Upper lobe of left lung (tissue), 6 donors: ENCODE data around the gene SUGT1. TPM values are rescaled to one million over a fixed set of nuclear protein-coding genes. Genes with fewer than 3 reads are reported as not detected.

Experiments
- ATAC-seq, 2 donors: fragments of 200-7000 bp; cut with Tn5 transposase; one replicate each; pipeline ENCODE4 v1.9.1; 2022; ENCODE audit warnings: mild to moderate bottlenecking in 2 of 2, moderate library complexity in 2 of 2; ENCODE audit not compliant: low FRiP score in 2 of 2
- DNase-seq, 2 donors: peaks; one replicate each; pipeline ENCODE4 v3.0.0-alpha.2; 2019 to 2020
- H3K27ac ChIP-seq, 4 donors: fragments of 200-600 bp; sonication (generic); one replicate each; pipeline ENCODE4 v1.5.1; 2016 to 2019
- H3K27me3 ChIP-seq, 4 donors: fragments of 200-600 bp; sonication (generic); one replicate each; pipeline ENCODE4 v1.5.1; 2017 to 2019
- H3K36me3 ChIP-seq, 4 donors: fragments of 200-600 bp; sonication (generic); one replicate each; pipeline ENCODE4 v1.5.1; 2016 to 2019
- H3K4me1 ChIP-seq, 4 donors: fragments of 200-600 bp; sonication (generic); one replicate each; pipeline ENCODE4 v1.5.1; 2018 to 2019
- H3K4me3 ChIP-seq, 4 donors: fragments of 200-600 bp; sonication (generic); one replicate each; pipeline ENCODE4 v1.5.1; 2017 to 2019; ENCODE audit warnings: mild to moderate bottlenecking in 2 of 4, moderate library complexity in 1 of 4
- H3K9me3 ChIP-seq, 4 donors: fragments of 200-600 bp; sonication (generic); one replicate each; pipeline ENCODE4 v1.5.1; 2018 to 2019
- EP300 ChIP-seq, 4 donors: sonication (generic); formaldehyde crosslinking; IDR thresholded peaks; one replicate each; pipeline ENCODE4 v1.5.1; 2017; ENCODE audit warnings: antibody characterized with exemption in 4 of 4, control low read depth in 2 of 4
- POLR2A ChIP-seq, 4 donors: fragments of 450-650 bp; IDR thresholded peaks; one replicate each; pipeline ENCODE4 v1.5.1; 2016 to 2017; ENCODE audit warnings: antibody characterized with exemption in 4 of 4, mild to moderate bottlenecking in 2 of 4
- POLR2AphosphoS5 ChIP-seq, 2 donors: sonication (generic); formaldehyde crosslinking; IDR thresholded peaks; one replicate each; pipeline ENCODE4 v1.5.1; 2017; ENCODE audit warnings: antibody characterized with exemption in 2 of 2
- WGBS, 2 donors: methylation state at CpG; one replicate each; pipeline ENCODE4 v1.1.5; 2017 to 2018; 5-methylcytosine and 5-hydroxymethylcytosine counted together
- total RNA-seq, 6 donors: library from RNA; depleted of rRNA in 4 of 6; stranded (reverse); fragments of >200 nt in 4 of 6; gene quantifications; one replicate each; pipeline versions ENCODE4 v1.1.0 to v1.2.1, GENCODE V29; 2016 to 2021
- TF ChIP-seq, protein P1 (sequence below), 6 experiments: fragments of 450-650 bp in 4 of 6; fragments of 200-600 bp in 2 of 6; sonication (generic) in 2 of 6; IDR thresholded peaks; one replicate each; pipeline ENCODE4 v1.5.1; 2016 to 2019; ENCODE audit warnings: antibody characterized with exemption in 6 of 6
- donor health status: DM: no; HTN: no; CAD: no; lungs with moderate emphysema.
- donor health status: DM: no; HTN: yes; CAD: no; lungs with severe emphysema.

The SUGT1 gene
- total RNA-seq, 6 donors from 2014 or later = 19.9 to 43.7 (median 28.0) TPM

DNA sequence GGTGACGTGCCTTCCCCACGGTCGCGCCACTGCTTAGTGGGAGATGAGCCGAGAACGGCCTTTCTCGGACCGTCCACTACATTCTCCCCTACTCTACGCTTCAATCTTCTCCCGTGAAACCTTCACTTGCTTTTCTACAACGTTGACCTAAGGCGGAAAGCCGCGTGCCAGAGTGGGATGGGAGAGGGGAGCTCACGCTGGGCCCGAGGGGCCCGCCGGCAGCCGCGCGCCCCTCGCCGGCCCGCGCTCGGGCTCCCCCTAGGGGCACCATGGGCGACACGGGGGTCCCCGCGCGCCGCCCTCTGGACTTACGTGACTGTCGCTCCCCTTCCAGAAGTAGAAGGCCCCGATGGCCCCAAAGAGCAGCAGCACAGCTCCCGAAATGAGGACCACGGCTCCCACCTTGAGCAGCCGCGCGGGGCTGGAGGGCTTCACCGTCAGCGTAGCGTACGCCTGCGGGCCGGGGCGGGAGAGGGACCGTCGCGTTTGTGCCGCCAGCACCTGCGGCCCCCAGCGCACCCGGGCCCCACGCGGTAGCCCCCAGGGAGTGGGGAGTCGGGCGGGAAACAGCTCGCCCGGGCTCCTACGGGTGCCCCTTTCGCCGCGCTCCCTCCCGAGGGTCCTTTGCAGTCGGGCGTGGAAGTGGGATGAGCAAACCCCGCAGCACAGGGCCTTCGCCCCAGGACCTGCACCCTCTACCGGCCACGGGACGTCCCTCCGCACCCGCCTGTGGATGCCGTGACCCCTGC lies 86.3 kb downstream of the SUGT1 start:
- Histone ChIP-seq H3K27me3 (peaks cover 0 to 21% (median 9%) of the 10 kb centered on the region in 4 donors), H3K4me3 (peak overlapping the region in 3 of 4 donors; percentile 31 to 52 (median 46)), H3K9me3 (no peaks in the 10 kb centered on the region), H3K27ac (no peak overlapping the region), H3K36me3 (no peaks in the 10 kb centered on the region), H3K4me1 (peaks cover 8 to 16% (median 13%) of the 10 kb centered on the region in 4 donors)
- ATAC-seq = peak; percentile 44 to 76
- WGBS, 2 donors = 10 to 13% methylated on average over 26 to 47 of the region's 75 CpGs
- DNase-seq = peak in 1 of 2 donors; percentile 86
- TF ChIP-seq, protein P1, sequence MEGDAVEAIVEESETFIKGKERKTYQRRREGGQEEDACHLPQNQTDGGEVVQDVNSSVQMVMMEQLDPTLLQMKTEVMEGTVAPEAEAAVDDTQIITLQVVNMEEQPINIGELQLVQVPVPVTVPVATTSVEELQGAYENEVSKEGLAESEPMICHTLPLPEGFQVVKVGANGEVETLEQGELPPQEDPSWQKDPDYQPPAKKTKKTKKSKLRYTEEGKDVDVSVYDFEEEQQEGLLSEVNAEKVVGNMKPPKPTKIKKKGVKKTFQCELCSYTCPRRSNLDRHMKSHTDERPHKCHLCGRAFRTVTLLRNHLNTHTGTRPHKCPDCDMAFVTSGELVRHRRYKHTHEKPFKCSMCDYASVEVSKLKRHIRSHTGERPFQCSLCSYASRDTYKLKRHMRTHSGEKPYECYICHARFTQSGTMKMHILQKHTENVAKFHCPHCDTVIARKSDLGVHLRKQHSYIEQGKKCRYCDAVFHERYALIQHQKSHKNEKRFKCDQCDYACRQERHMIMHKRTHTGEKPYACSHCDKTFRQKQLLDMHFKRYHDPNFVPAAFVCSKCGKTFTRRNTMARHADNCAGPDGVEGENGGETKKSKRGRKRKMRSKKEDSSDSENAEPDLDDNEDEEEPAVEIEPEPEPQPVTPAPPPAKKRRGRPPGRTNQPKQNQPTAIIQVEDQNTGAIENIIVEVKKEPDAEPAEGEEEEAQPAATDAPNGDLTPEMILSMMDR (IDR thresholded peaks at IDR 0.05) = peak; percentile 13 to 51 (median 28)
- TF ChIP-seq POLR2A (IDR thresholded peaks at IDR 0.05) = no peak

DNA sequence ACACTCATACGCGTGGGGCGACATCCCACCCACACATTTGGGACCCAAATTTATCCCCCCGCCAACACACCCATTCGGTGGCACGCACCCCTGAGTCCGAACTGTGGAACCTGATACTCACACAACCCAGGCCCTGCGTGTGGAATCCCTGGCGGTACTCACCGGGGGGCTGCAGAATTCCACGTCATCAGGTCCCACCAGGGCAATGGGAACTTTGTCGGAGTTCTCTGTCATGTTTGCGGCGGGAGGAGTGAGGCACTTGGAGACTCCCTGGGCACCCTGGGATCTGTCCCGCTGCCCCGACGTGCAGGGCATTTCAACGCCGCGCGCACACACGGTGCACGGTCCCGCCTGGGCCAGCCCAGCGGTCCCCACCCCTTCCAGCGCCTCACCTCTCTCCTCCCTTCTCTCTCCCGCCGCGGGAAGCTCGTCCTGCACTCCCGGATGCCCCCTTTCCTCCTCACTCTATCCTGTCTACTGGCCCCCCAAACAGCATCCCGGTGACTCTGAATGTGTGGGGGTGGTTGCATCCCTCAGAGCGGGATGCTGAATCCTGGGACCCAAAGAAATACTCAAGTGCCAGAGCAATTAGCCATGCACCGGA lies 86.9 kb downstream of the SUGT1 start, which contains the start of gene CNMD:
Gene CNMD (minus strand): TSS at position 353 of the 604 bp plus-strand sequence. CDS start 119 bp downstream, at position 234.
- ATAC-seq (peak; percentile 5 to 41), DNase-seq (peak in 1 of 2 donors; percentile 65)
- Histone ChIP-seq H3K27me3 (peaks cover 0 to 21% (median 9%) of the 10 kb centered on the region in 4 donors), H3K9me3 (no peaks in the 10 kb centered on the region), H3K4me3 (peak within 1 kb of the TSS in 3 of 4 donors; percentile 31 to 52 (median 46)), H3K27ac (no peak within 1 kb of the TSS), H3K4me1 (peaks cover 8 to 16% (median 13%) of the 10 kb centered on the region in 4 donors), H3K36me3 (no peaks in the 10 kb centered on the region)
- 13 to 16% methylated on average over 12 to 33 of the region's 34 CpGs for WGBS, 2 donors
- TF ChIP-seq, protein P1 (IDR thresholded peaks at IDR 0.05) = no peak
- TF ChIP-seq EP300 (IDR thresholded peaks at IDR 0.05) = no peak
- no peak for TF ChIP-seq POLR2A (IDR thresholded peaks at IDR 0.05)
- TF ChIP-seq POLR2AphosphoS5 (IDR thresholded peaks at IDR 0.05) = no peak

DNA sequence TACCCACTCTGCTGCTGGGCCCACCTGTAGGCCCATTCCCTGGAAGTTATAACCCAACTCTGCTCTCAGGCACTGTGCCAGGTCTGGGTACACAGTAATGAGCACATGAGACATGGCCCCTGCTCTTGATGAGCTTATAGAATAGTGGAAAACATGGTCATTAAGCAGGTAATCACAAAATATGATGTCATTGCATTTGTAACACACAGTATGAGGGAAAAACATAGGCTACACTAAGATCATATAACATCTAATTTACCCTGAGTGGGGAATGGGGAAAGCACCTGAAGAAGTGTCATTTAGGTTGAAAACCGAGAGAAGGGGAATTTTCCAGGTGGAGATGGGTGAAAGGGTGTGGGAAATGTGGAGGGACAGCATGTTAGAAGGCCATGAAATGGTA lies 90.9 kb downstream of the SUGT1 start:
- Histone ChIP-seq H3K27ac (no peak overlapping the region), H3K4me1 (peaks cover 8 to 13% (median 11%) of the 10 kb centered on the region in 4 donors), H3K4me3 (no peak overlapping the region), H3K36me3 (no peaks in the 10 kb centered on the region), H3K27me3 (peaks cover 0 to 17% (median 7%) of the 10 kb centered on the region in 4 donors), H3K9me3 (no peaks in the 10 kb centered on the region)
- ATAC-seq (no peak), DNase-seq (no peak)
- TF ChIP-seq POLR2A (IDR thresholded peaks at IDR 0.05) (no peak), EP300 (IDR thresholded peaks at IDR 0.05) (no peak), POLR2AphosphoS5 (IDR thresholded peaks at IDR 0.05) (no peak)
- TF ChIP-seq, protein P1 (IDR thresholded peaks at IDR 0.05) = no peak
- WGBS, 2 donors = 57 to 61% methylated on average over 1 of the region's 1 CpG

DNA sequence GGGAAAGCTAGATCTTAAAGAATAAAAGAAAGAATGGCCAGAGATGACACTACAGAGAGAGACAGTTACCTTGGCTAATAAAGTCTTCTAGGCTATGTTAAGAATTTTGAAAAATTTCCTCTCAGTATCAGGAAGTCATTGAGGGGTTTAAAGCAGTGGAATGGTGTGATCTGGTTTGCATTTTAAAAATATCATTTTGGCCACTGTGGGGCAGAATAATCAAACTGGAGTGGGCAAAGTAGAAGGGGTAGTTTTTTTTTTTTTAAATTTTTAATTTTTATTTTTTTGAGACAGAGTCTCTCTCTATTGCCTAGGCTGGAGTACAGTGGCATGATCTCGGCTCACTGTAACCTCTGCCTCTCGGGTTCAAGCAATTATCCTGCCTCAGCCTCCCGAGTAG lies 91.4 kb downstream of the SUGT1 start:
- H3K27ac ChIP-seq = no peak overlapping the region
- ATAC-seq (no peak), DNase-seq (no peak)
- peaks cover 0 to 13% (median 5%) of the 10 kb centered on the region in 4 donors for H3K27me3 ChIP-seq
- 87 to 96% methylated on average over 3 of the region's 3 CpGs for WGBS, 2 donors
- TF ChIP-seq POLR2A (IDR thresholded peaks at IDR 0.05) (no peak), POLR2AphosphoS5 (IDR thresholded peaks at IDR 0.05) (no peak), EP300 (IDR thresholded peaks at IDR 0.05) (no peak)
- TF ChIP-seq, protein P1 (IDR thresholded peaks at IDR 0.05) = no peak
- no peak overlapping the region for H3K4me3 ChIP-seq
- no peaks in the 10 kb centered on the region for H3K36me3 ChIP-seq
- H3K9me3 ChIP-seq = no peaks in the 10 kb centered on the region
- peaks cover 6 to 9% (median 7%) of the 10 kb centered on the region in 4 donors for H3K4me1 ChIP-seq
